Kidney tubule cell (primary cell): Measurements from ENCODE around the gene GAREM1.

Experiments
- DNase-seq: peaks from one replicate; pipeline ENCODE4 v3.0.0-alpha.2; 2018; ENCODE audit warnings: low spot score

Gene GAREM1

DNA sequence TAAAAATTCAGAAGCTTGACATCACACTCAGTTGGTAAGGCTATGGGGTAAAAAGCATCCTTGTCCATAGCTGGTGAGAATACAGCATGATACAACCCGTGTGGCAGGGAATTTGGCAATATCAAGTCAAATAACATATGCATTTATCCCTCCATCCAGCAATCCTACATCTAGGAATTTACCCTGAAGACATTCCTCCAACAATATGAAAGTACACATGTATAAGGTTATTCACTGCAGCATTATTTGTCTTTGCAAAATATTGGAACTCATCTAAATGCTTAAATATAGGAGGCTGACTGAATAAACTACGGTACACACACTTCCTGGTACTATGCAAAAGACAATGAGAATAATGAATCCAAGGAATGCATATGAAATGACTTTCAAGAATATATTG lies 179.9 kb downstream of the GAREM1 start:
- no peak for DNase-seq

DNA sequence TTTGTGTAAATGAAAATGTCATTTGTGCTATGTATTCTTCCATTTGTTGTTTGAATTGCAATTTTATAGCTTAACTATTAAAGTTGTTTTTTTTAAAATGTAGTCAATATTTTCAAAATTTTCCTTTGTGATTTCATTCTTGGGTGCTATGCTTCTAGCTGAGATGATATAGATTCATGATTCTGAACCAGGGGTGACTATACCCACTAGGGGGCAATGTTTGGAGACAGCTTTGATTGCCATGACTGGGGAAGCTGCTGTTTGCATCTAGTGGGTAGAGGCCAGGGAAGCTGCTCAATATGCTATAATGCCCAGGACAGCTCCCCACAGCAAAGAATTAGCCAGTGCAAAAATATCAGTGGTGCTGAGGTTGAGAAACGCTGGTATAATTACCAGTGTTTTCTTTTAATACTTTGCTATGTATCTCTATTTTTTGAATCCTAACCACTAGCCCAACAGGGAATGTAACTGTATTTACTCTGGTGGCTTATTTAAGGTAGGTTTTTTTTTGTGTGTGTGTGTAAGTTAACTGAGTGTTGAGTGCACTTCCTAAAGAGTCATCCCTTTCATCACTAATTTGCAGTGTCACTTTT lies 181.1 kb downstream of the GAREM1 start:
- DNase-seq: peak; percentile 66

DNA sequence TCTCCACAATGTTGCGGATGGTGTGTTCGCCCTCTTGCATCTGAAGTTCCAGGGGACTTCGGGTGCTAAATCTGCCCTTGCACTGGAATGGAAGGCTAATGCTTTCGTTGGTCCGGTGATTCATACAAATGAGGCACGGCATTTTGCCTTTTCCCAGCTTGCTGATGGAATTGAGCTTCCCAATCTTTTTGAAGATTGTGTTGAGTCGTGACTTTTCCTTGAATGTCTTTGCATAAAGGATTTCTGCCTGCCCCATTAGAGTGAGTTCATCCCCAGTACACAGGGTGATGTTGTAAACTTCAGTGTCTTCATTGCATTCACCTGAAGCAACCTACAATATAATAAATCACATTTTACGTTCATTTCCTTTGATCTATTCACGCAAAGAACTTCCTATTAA lies 182.8 kb downstream of the GAREM1 start:
- no peak for DNase-seq

DNA sequence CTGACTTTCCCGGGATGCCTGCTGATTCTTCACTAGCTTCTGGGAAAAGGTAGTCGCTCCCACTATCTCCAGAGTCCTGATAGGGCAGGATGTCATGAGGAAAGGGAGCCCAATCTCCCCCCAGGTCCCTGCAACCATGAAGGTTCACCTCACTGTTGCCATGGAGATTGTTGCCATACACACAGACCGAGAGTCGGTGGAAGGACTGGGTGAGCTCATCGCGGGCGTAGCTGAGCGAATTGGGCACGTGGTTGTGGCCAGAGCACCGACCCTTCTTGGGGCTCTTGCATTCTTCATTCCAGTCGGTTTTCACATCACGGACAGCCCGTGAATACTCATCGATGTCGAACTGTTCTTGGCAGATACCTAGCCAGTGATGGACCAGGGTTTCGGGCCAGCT lies 183.4 kb downstream of the GAREM1 start:
- DNase-seq: no peak

DNA sequence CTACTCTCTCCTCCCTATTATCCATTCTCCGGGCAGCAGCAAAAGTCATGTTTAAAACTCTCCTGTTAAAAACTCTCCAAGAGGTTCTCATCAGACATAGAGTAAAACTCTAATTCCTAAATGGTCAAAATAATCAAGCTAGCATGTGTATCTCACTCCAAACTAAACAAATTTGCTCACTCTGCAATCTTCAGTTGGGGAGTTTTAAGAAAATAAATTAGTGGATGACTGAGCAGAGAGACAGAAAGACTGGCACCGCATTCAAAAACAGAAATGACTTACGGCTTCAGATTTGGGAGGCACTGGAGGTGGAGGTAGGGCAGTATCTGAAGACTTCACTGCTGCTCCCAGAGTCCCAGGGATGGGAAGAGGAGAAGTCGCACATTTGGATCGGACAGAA lies 183.9 kb downstream of the GAREM1 start:
- no peak for DNase-seq

DNA sequence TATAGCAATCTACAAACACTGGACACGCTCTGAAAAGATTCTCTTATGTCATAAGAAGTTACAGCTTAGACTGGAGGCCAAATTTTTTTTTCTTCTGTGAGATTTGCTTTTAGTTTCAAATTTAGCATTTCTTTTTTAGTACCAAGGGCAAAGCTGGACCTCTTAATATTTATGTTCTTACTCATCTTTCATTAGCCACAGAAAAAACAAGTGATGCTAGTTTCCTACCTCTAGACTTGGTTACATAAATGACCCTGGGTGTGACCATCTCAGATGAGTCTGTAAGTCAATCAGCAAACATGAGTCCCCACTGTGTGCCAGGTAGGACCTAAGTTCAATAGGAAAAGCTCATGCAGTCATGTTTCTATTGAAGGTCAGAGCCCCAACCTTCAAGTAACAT lies 186.4 kb downstream of the GAREM1 start:
- DNase-seq: peak; percentile 5

DNA sequence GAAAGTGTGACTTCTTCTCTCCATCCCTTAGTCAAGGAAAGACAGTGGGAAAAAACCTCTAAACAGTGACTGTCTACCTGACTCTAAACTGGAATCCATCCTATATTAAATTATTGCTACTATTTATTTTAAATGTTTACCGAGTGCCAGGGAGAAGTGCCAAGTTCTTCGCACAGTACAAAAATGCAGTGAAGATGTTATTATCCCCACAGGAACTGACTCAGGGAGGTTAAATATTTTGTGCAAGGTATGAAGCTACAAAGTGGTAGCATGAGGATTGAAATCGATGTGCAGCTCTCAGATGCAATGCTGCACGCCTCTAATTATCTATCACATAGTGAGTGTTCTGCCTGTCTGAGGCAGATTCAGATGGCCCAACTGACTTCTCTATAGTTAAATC lies 189.8 kb downstream of the GAREM1 start:
- no peak for DNase-seq

DNA sequence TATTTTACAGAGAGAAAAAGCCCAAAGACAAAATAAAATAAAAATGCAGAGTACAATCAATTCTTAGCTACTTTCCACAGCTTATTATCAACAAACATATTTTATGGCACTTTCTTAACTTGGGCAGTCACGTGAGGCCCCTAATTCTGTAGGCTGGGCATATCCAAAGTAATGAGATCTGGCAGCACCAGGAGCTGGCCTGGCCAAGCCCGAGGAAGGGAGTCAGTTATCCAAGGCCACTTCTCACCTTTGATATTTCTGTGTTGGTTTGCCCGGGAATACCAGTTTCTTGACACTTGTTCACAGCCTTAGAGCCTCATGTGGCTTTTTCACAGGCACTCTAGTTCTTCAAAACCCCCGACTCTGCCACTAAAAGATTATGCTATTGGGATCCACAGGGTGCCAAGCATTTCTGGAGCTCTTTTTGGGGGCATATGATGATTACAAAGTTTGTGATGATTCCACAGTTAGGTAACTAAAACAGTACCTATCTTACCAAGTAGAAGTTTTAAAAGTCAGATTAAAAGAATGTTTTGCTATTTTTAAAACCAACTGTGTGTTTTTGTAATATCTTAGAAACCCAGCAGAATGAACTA lies 190.4 kb downstream of the GAREM1 start:
- no peak for DNase-seq

DNA sequence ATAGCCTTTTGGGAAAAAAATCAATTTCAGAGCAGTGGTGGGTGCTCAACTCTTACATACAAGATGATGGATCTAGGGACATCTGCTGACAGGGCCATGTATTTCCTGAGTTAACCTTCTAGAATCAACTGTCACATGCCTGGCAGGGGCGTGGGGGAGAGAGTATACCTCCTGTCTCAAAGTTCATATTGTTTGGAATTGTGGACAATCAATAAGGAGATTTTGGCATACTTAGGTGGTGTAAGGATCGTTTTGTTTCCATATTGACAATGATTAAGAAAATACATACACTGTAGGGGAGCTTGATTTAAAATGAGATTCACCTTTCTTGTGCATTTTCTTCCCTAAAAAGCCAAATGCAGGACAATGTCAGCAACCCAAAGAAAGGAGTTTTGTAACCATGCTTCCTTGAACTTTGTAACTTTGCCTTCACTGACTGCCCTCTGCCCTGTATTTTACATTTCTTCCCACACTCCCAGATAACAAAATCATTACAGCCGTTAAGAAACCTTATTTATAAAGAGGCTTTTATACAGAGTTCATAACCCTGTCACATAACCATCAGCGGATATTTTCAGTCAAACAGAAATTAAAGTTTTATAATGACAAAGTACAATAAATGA lies 192.4 kb downstream of the GAREM1 start:
- DNase-seq: no peak

DNA sequence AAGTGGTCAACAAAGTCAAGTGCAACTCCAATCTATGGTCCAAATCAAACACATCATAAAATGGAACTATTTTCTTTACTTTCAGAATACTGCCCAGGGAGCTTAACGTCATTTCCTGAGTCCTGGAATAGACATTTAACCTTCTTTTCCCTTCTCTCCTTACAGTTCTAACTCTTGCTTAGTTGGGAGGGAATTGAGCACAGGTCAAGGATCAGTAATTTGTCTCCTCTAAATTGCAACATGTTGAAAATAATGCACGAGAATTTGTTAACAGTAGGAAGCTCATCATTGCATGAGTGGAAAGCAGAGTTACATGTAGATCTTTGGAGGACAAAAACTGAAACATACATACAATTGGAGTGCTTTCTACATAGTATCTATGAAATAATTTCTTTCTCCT lies 193.1 kb downstream of the GAREM1 start:
- DNase-seq: no peak

DNA sequence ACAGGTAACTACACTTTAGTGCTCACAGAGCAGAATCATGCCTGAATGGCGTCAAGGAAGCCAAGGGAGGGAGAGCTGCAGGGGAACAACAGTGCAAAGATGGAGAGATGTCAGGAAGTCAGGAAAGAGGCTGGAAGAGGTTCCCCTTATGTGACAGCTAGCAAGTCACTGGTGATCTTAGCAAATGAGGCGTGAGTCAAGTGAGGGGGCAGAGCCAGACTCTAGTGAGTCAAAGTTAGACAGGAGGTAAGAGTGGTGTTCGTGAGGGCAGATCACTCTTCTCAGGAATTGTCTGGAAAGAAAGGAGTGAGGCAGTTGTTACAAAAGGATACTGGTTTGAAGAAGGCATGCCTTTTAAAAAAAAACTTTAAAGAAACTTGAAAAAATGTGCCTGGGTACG lies 193.8 kb downstream of the GAREM1 start:
- DNase-seq: peak; percentile 40

DNA sequence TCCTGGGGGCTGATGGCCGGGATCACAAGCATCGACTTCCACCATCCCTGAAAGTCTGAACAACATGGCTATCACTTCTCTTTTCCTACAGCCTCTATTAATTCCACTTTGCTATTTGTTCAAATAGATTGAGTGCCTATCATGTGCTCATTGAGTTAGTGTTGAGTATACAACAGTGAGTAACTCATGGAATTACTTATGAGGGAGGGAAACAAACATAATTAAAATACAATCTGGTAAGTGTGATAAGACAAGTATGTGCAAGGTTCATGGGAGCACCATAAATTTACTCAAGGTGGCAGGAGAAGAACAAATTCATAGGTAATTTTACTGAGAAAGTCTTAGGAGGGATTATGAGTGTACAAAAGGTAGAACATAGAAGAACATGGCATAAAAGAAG lies 194.4 kb downstream of the GAREM1 start:
- DNase-seq: no peak

DNA sequence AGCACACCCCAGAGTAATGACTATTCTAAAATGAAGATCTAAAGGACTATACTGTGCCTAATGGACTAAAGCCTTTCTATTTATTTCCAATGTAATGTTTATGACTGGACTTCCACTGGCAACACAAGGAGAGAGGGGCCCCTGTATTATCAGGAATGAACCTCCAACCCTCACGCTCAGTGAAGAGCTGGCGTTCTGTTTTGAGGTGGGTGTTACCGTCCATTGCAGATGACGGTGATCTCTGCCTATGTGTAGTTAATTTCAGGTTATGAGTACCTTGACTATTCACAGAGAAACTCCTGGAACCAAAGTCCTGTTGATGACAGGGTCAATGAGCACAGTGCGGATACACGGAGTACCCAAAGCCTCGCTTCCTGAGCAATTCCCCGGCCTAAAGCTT lies 195.5 kb downstream of the GAREM1 start:
- no peak for DNase-seq

DNA sequence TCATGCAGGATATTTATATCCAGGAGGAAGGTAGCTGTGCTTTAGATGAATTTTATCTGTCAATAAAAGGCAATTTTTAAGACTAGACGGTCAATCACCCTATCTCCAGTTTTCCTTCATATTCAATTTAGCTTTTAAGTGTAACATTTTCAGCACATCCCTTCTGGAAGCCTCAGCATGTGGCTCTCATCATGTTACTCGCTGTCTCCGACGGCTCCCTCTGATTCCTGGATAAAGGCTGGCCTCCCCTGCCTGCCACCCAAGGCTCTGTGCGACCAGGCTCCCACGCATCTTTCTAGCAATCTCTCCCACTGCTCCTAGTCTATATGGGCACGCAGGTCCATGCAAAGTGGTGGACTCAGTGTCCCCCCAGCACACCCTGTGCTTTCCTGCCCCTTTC lies 196.4 kb downstream of the GAREM1 start:
- no peak for DNase-seq

DNA sequence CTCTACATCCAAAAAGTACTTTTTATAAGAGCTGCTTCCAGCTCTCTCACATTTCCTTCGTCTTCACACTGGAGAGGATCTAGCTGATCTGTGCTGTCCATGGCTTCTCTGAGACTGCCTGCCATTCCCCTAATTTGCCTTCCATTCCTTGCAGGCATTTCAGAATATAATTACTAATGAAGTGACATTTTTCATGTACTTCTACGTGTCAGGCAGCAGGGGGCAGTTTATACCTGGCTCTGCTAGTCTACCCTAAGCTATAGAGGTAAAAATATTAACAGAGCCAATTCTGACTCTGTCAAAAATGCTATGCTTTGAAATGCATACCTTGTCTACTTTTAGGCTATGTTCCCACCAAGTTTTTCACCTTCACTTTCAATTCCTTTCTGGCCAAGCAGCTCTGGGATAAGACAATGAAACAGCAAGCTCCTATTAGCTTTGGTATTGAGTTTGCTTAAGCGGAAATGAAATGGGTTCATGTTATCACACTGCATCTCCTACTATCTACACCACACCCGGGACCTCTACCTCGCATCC lies 198.9 kb downstream of the GAREM1 start:
- peak; percentile 66 for DNase-seq

DNA sequence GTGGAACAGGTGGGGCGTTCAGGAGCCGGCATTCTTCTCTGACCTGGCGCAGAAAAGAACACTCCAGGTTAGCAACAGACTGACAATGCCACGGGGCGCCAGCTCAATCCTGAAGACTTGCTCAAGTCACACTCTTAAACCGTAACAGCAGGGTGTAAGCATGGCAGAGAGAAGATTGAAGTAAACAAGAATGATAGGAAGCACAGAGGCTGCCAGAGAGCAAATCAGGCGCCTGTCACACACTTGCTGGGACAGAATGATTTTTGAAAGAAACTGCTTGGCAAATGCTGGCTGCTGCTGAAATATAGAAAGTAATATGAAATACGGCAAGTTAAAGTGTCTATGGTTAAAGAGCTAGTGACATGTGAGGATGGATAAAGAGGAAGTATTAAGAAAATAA lies 200.3 kb downstream of the GAREM1 start:
- no peak for DNase-seq

DNA sequence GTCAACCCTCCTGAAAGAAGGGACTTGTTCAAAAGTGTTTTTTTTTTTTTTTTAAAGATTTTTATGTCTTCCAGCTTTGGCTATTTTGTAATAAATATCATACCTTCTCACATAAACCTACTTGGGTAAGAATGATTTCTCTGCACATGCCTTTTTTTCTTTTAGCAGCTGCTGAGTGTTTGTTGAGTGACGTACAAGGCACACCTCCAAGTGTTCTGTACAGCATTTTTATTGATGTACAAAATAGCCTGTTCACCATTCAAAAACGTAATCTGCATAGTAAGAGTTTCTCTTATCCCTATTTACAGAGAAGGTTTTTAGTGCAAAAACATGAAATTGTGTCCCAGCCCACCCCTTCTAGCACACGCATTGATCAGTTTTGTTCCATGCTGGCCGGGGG lies 203.2 kb downstream of the GAREM1 start:
- no peak for DNase-seq

DNA sequence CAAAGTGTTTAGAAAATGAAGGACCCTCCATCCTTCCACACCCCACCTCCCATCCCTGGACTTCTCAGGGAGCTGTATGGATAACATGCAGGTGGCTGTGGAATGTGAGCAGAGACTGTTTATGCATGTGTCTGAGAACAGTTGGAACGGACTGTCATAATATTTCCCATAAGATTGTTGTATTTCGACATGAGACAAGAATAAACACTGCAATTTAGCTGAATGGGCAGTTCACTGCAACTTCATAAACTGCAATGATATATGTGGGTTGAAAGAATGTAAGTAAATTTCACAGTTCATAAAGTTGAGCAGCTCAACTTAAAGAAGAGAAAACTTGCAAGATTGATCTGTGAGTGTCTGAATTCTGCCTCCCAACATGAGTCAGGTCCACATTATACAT lies 206.3 kb downstream of the GAREM1 start:
- DNase-seq: no peak

DNA sequence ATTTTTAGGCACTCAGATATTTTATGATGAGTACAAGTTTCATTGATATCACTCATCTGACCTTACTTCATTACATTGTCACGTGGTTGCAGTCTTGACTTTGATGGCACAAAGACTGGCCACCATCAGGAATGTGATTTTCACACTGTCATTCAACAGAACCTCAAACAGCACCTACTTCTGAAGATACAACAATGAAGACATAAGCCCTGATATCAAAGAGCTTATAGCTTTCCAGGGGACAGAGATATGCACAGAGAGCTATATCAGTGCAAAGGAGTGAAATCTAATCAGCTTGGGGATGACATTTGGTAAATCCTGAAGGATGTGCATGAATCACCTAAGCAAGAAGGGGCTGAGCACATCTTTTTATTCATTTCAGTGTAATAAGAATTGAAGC lies 208.6 kb downstream of the GAREM1 start:
- no peak for DNase-seq

DNA sequence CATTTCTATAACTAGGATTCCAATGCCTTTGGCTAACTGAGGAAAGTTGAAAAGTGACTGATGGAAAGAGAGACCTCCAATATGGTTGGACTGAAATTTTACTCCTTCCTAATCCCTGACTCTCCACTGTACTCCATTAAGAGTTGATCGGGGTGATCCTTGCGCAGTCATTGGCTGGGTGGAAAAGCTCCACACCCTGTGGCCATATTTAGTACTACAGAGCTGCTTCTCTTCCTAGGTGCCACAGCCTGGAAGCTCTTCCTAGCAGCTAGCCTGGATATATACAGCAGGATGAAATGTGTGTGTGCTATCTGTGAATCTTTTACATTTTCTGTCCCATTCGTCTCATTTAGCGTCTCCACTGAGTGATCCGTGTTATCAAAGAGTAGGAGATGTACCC lies 209.7 kb downstream of the GAREM1 start:
- DNase-seq: no peak

DNA sequence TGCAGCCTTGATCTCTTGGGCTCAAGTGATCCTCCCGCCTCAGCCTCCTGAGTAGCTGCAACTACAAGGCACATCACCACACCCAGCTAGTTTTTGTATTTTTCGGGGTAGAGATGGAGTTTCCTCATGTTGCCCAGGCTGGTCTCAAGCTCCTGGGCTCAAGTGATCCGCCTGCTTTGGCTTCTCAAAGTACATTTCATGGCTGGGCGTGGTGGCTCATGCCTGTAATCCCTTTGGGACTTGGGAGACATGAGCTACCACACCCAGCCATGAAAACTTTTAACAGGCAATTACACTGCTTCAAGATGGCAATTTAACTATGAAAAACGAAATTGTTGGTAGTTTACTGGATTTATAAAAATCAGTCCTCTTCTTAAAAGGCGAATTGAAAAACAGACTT lies 211.1 kb downstream of the GAREM1 start:
- no peak for DNase-seq

DNA sequence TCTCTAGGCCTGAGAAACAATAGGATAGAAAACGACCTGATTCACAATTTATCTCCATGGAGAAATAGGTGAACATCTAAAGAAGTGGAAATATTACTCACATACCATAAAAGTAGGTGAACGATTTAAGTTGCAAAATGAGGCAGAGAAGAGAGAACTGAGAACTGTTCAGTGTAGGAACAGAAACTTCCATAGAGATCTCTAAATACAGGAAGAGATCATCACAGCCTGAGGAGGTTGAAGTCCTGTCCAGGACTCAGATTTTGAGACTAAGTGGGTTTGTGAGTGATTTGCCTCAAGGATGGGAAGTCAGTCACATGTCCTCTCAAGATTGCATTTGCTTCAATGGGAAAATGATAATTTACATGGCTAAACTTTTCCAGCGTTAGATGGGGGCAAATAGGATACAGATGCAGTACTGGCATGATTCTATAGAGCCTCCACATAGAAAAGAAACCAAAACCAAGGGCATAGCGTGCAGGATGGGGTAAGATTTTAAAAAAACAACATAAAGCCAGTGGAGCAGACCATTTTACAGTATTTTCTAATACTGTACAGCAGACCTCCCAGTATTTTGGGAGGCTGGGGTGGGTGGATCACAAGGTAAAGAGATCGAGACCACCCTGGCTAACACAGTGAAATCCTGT lies 212.0 kb downstream of the GAREM1 start:
- no peak for DNase-seq

DNA sequence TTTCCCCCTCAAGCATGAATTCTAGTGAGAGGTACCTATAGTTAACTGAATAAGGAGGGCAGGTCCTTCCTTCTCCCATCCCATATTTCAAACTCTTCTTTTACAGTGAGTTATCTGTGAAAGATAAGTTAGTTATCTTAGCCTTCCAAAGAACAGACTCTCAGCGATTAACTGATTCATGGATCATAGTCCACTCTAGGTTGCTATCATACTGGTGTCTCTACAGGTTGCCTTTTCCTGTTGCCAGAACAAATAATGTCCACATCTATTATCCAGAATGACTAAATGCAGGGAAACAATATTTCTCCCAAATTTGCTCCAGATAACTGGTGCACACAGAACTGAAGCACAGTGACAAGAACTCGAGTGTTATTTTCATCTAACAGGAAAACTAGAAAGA lies 212.5 kb downstream of the GAREM1 start:
- no peak for DNase-seq
